Thyroid gland (tissue), 4 donors: ENCODE results near the gene NMT2.

Experiments used
- CTCF ChIP-seq, 6 experiments: fragments of 200-600 bp in 3 of 6; fragments of 450-650 bp in 3 of 6; sonication (generic) in 3 of 6; IDR thresholded peaks; one replicate each; pipeline ENCODE4 v1.5.1; 2016 to 2019; ENCODE audit warnings: antibody characterized with exemption in 6 of 6, mild to moderate bottlenecking in 2 of 6, inconsistent platforms in 1 of 6, moderate library complexity in 1 of 6
- POLR2A ChIP-seq, 2 donors: fragments of 450-650 bp; IDR thresholded peaks; one replicate each; pipeline ENCODE4 v1.6.1; 2017; ENCODE audit warnings: antibody characterized with exemption in 2 of 2, mild to moderate bottlenecking in 2 of 2, moderate library complexity in 1 of 2

- TF ChIP-seq CTCF (IDR thresholded peaks at IDR 0.05) = no peak
- TF ChIP-seq POLR2A (IDR thresholded peaks at IDR 0.05) = no peak
Observed at GRCh38 chr10:15099886-15100285, 68.6 kb downstream of the NMT2 start.
